ENCODE results near the gene ATF1.

GRCh38 chr12:50784501-50784900, 20.6 kb downstream of the ATF1 start:
- no peak for TF ChIP-seq CTCF (IDR thresholded peaks at IDR 0.05)
- TF ChIP-seq POLR2A (IDR thresholded peaks at IDR 0.05), result no peak
